OCI-LY1 (cell line): Measurements from ENCODE around the gene ZBTB46.

Experiments
- H2AFZ ChIP-seq: fragments of 200-600 bp; sonication (generic), shearing (Covaris generic); 2 replicates; pipeline ENCODE4 v1.6.0; 2014; ENCODE audit warnings: antibody characterized with exemption, mild to moderate bottlenecking, low read length
- H3F3A ChIP-seq: fragments of 200-600 bp; sonication (generic), shearing (Covaris generic); 2 replicates; pipeline ENCODE4 v1.6.0; 2014; ENCODE audit warnings: mild to moderate bottlenecking, antibody characterized with exemption, low read length, moderate library complexity; ENCODE audit not compliant: insufficient read depth
- H3K27ac ChIP-seq: fragments of 200-600 bp; sonication (generic); 2 replicates; pipeline ENCODE4 v1.5.1; 2014; ENCODE audit warnings: low read length, mixed run types, mild to moderate bottlenecking, low read depth; ENCODE audit not compliant: poor library complexity, severe bottlenecking
- H3K27me3 ChIP-seq: fragments of 200-600 bp; sonication (generic); 2 replicates; pipeline ENCODE4 v1.6.0; 2014; ENCODE audit warnings: antibody characterized with exemption, mild to moderate bottlenecking, low read length, moderate library complexity; ENCODE audit not compliant: insufficient read depth
- H3K36me3 ChIP-seq: fragments of 200-600 bp; sonication (generic); 2 replicates; pipeline ENCODE4 v1.6.1; 2014; ENCODE audit warnings: mild to moderate bottlenecking, antibody characterized with exemption, low read length, moderate library complexity, mixed read lengths; ENCODE audit not compliant: insufficient read depth
- H3K4me1 ChIP-seq: fragments of 200-600 bp; sonication (generic); 2 replicates; pipeline ENCODE4 v1.5.1; 2014; ENCODE audit warnings: mild to moderate bottlenecking, low read length, moderate library complexity; ENCODE audit not compliant: insufficient read depth, severe bottlenecking
- H3K4me2 ChIP-seq: fragments of 200-600 bp; sonication (generic), shearing (Covaris generic); 2 replicates; pipeline ENCODE4 v1.6.1; 2014; ENCODE audit warnings: low read length
- H3K4me3 ChIP-seq: fragments of 200-600 bp; sonication (generic); 2 replicates; pipeline ENCODE4 v1.5.1; 2014; ENCODE audit warnings: low read length, low read depth, mild to moderate bottlenecking, mixed read lengths; ENCODE audit not compliant: poor library complexity, severe bottlenecking
- H3K79me2 ChIP-seq: fragments of 200-600 bp; shearing (Covaris generic); 2 replicates; pipeline ENCODE4 v1.6.1; 2016; ENCODE audit warnings: mixed run types, low read length, mixed read lengths; ENCODE audit not compliant: insufficient read depth
- H3K9ac ChIP-seq: fragments of 200-600 bp; sonication (generic), shearing (Covaris generic); 2 replicates; pipeline ENCODE4 v1.6.1; 2014; ENCODE audit warnings: mild to moderate bottlenecking, low read length, mixed read lengths
- H3K9me2 ChIP-seq: fragments of 200-600 bp; sonication (generic), shearing (Covaris generic); 2 replicates; pipeline ENCODE4 v1.6.1; 2014; ENCODE audit warnings: low read depth, mild to moderate bottlenecking, low read length, mixed read lengths
- H3K9me3 ChIP-seq: fragments of 200-600 bp; shearing (Covaris generic); 2 replicates; pipeline ENCODE4 v1.6.1; 2014; ENCODE audit warnings: low read length, mixed read lengths
- H4K20me1 ChIP-seq: fragments of 200-600 bp; sonication (generic), shearing (Covaris generic); 2 replicates; pipeline ENCODE4 v1.6.0; 2016; ENCODE audit warnings: mild to moderate bottlenecking, low read length; ENCODE audit not compliant: insufficient read depth
- CTCF ChIP-seq: fragments of 200-600 bp; sonication (generic), shearing (Covaris generic); IDR thresholded peaks from 2 replicates; pipeline ENCODE4 v1.5.1; 2017; ENCODE audit warnings: mild to moderate bottlenecking, antibody characterized with exemption, low read length, moderate library complexity, mixed read lengths
- EZH2 ChIP-seq: fragments of 200-600 bp; sonication (generic), shearing (Covaris generic); IDR thresholded peaks from 2 replicates; pipeline ENCODE4 v1.8.0; 2017; ENCODE audit warnings: borderline replicate concordance, mixed run types, mild to moderate bottlenecking, antibody characterized with exemption, low read length, moderate library complexity, mixed read lengths

The ZBTB46 gene

GRCh38 chr20:63741354-63741675 lies 89.7 kb downstream of the ZBTB46 start:
- H3K4me1 ChIP-seq, result peaks cover 32% of the 10 kb centered on the region
- no peak overlapping the region for H3K4me2 ChIP-seq
- H3K9me3 ChIP-seq, result no peaks in the 10 kb centered on the region
- no peak overlapping the region for H3K4me3 ChIP-seq
- H4K20me1 ChIP-seq, result no peaks in the 10 kb centered on the region
- no peaks in the 10 kb centered on the region for H3K79me2 ChIP-seq
- no peaks in the 10 kb centered on the region; the same call in 1 of the 2 replicates for H3F3A ChIP-seq
- H3K9me2 ChIP-seq, result no peaks in the 10 kb centered on the region
- no peak overlapping the region for H2AFZ ChIP-seq
- H3K9ac ChIP-seq, result no peak overlapping the region
- H3K27me3 ChIP-seq, result no peaks in the 10 kb centered on the region; the same call in 1 of the 2 replicates
- TF ChIP-seq CTCF, result no peak
- TF ChIP-seq EZH2, result no peak
- H3K27ac ChIP-seq, result no peak overlapping the region
- peaks cover 10% of the 10 kb centered on the region; the same call in 1 of the 2 replicates for H3K36me3 ChIP-seq

- H4K20me1 ChIP-seq, result no peaks in the 10 kb centered on the region
- H3K4me2 ChIP-seq, result peak overlapping the region; percentile 53
- no peaks in the 10 kb centered on the region for H3K9me3 ChIP-seq
- H3K4me3 ChIP-seq, result peak overlapping the region; percentile 49
- H3K4me1 ChIP-seq, result peaks cover 38% of the 10 kb centered on the region
- TF ChIP-seq EZH2, result no peak
- H2AFZ ChIP-seq, result no peak overlapping the region
- H3K79me2 ChIP-seq, result no peaks in the 10 kb centered on the region
- no peaks in the 10 kb centered on the region; the same call in 1 of the 2 replicates for H3F3A ChIP-seq
- H3K27me3 ChIP-seq, result no peaks in the 10 kb centered on the region; the same call in 1 of the 2 replicates
- no peaks in the 10 kb centered on the region for H3K9me2 ChIP-seq
- H3K36me3 ChIP-seq, result peaks cover 12% of the 10 kb centered on the region
- H3K9ac ChIP-seq, result peak overlapping the region; percentile 39; the same call in 1 of the 2 replicates
- H3K27ac ChIP-seq, result no peak overlapping the region
These were observed 90.3 kb downstream of the ZBTB46 start for GRCh38 chr20:63740627-63741353.

DNA sequence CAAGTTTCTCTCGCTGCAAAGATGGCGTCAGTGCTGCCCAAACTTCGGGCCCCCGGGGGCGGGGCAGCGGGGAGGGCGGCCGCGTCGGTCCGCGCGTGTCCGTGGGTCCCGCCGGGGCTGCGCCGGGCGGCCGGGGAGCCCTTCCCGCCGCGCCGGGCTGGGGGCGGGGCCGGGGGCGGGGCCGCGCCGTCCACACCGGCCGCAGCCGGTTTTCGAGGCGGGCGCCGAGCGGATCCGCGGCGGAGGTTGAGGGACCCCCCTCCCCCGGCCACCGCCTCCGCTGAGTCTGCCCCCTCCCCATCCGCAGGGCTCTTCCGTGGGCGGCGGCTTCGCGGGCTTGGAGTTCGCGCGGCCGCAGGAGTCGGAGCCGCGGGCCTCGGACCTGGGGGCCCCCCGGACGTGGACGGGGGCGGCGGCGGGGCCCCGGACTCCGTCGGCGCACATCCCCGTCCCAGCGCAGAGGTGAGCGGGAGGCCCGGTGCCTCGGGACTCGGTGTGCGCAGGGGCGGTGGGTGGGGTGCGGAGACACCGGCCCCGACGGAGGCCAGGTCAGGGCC lies 90.9 kb downstream of the ZBTB46 start:
- TF ChIP-seq CTCF, result no peak
- no peak for TF ChIP-seq EZH2
- Histone ChIP-seq H3K36me3 (peaks cover 18% of the 10 kb centered on the region), H3K9me2 (no peaks in the 10 kb centered on the region), H3K9me3 (no peaks in the 10 kb centered on the region), H4K20me1 (no peaks in the 10 kb centered on the region), H3K4me3 (peak overlapping the region; percentile 49), H3K27me3 (no peaks in the 10 kb centered on the region; the same call in 1 of the 2 replicates), H3K4me2 (peak overlapping the region; percentile 53), H3F3A (no peaks in the 10 kb centered on the region; the same call in 1 of the 2 replicates), H3K27ac (no peak overlapping the region), H3K9ac (peak overlapping the region; percentile 39; the same call in 1 of the 2 replicates), H2AFZ (no peak overlapping the region), H3K4me1 (peaks cover 39% of the 10 kb centered on the region), H3K79me2 (no peaks in the 10 kb centered on the region)
